Measurements from ENCODE around the gene SLC66A1.
"Not testable (repeated sequence)": the region's sequence is repeated elsewhere in the genome, so short reads cannot be mapped to it uniquely, and the experiment has no call there.

GRCh38 chr1:19273844-19274531 is 38.1 kb upstream of the SLC66A1 start:
- TF ChIP-seq CTCF (IDR thresholded peaks at IDR 0.05); EP300 (IDR thresholded peaks at IDR 0.05; ENCODE audit: low read depth); POLR2A (IDR thresholded peaks at IDR 0.05); POLR2AphosphoS5 (IDR thresholded peaks at IDR 0.05): not testable (repeated sequence)
